Bone marrow (tissue), 2 donors: ENCODE data around the gene PRRX2.

Experiments
- DNase-seq, 2 donors: peaks; one replicate each; lab custom pipeline; 2025; lab: John Stamatoyannopoulos, UW

PRRX2 gene

DNA sequence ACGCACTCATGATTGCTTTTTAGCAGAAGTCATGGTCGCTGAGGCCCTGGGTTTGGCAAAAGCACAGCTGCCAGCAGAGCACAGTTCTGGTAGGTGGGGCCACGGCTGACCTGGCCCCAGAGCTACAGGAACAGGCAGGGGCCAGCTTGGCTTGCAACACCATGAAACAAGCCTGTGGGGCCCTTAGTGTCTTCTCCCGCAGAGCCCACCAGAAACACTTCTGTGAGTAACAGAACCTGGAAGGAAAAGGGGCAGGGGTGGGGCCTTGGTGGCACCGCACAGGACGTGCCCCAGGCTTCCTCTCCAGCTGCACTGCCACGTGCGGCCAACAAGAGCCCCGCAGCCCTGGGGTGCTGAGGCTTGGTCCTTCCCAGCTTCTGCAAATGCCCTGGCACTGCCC, 28.3 kb upstream of the PRRX2 start:
- no peak for DNase-seq

DNA sequence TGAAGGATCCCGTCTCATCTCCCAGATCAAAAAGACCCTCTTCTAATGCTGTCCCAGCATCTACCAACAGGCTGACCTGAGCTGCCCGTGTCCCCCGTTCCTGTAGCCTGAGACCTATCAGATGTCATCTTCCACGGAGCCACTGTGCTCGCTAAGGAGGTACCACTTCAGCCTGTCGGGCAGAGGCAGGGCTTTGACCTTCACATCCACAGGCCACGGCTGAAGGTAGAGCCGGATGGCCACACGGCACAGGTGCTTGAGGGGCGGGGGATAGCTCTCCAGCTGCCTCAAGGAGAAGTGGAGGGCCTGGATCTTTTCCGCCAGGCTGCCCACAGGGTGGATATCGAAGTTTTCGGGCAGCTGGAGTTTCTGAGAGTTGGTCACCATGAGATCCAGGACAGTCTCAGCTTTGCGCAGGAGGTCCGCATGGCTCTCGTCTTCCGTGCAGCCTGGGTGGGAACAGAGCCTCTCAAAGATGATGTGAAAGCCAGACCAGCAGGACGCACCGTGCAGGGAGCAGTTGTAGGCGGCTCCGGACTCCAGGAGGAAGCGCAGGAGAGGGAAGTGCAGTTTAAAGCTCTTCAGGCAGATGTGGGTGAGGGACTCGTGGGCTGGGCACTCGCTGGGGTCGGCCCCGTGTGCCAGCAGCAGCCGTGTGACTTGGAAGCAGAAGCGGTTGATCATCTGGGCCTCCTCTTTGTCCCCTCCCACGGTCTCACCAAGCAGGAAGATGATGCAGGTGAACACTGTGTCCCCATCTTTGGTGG, 27.6 kb upstream of the PRRX2 start:
- no peak for DNase-seq

DNA sequence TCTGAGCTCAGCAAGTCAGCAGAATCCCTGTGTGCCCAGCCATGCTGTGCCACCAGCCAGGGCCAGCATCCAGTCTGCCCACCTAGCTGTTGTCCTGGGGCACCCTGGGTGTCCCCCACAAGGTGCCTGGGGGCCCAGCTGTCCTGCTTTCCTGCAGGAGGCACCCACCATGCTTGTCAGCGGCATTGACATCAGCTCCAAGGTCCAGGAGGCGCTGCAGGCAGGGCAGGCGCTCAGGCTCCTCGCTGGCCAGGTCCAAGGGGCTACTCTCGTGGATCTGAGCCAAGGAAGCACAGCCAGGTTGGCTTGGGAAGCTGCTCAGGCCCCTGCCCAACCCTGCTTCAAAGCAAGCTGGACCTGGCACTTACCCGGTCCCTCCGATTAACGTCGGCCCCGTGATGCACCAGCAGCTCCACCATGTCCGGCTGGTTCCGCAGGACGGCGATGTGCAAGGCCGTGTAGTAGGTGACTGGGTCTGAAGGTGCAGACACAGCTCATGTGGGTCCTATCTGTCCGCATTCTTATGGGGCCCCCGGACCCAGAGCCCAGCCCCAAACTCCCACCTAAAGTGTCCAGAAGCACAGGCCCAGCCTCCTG, 26.3 kb upstream of the PRRX2 start:
- no peak for DNase-seq

DNA sequence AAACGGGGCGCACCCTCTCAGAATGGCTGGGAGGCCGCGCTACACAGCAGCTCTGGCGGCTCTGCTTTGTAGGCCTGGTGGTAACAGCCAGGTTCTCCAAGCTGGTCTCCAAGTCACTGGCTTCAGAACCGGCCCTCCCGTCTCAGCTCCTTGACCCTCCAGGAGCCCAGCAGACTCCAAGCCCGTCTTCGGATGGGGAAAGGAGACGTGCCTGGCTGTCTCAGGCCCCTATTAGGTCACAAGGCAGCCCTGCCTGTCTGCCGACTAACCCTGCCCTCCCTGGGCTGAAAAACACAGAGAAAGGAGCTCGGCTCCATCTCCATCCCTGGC, 25.7 kb upstream of the PRRX2 start:
- no peak for DNase-seq

DNA sequence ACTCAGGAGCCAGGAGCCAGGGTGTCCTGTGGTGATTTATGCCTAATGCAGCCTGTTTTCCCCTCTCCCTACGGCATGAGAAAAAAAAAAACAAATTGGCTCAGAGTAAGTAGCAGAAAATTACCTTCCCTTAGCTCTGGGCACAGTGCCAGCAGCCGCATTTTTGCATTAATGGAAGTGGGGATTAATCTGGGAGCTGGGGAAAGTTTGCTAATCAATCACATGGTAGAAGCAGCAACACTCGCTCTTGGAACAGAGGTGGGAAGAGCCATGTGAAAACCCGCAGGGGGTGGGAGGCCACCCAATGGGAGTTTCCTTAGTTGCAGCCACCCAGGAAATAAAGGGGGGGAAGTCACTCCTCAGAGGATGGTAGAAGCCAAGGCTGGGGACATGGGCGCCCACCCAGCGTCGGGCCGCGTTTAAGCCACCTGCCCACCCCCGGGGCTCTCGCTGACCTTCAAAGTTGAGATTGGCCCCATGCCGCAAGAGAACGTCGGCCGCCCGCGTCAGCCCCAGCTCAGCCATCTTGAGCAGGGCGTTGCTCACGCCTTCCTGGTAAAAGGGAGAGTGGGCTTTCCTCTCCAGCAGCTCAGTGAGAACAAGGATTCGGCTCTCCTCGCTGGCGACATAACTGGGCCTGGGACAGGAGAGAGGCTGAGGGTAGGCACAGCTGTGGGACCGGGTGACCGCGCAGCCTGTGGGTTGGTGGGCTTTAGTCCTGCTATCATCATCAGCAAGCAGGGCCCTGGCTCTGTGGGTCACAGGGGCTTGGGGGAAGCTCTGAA, 25.2 kb upstream of the PRRX2 start:
- DNase-seq, result no peak

DNA sequence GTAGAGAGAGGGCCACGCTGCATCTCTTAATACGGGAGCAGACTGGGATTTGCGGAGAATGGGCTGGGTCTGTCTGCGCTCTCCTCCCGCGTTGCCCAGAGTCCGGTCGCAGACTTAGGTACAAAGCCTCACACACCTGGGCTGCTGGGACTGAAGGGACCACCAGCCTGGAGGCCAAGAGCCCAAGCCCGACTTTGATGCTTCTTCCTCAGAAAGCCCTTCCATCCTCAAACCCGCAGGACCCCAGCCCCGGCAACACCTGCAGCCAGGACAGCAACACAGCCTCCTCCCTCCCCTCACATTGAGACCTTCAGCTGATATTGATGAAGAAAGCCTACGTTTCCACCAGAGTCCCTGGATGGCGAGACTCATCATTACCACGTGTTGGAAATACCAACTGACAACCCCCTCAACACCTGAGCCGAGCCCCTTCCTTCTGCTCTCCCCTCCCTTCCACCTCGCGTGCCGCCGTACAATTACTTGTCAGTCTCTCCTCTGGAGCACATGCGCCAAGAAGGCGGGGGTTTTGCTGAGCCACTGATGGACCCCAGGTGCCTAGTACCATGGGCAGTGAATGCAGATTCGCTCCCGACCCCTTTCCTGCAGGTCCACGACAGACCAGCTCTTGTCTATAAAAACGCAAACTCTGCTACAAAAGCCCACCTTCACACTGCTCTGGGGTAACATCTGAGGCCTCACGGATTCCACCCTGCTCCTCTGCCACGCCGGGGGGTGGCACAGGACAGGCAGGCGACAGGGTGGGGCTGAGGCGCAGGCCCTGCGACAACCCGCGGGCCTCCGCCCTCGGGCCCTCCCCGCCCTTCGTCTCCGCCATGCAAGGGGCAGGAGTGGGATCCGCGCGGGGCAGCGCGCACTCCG, 24.3 kb upstream of the PRRX2 start:
- DNase-seq, result no peak

DNA sequence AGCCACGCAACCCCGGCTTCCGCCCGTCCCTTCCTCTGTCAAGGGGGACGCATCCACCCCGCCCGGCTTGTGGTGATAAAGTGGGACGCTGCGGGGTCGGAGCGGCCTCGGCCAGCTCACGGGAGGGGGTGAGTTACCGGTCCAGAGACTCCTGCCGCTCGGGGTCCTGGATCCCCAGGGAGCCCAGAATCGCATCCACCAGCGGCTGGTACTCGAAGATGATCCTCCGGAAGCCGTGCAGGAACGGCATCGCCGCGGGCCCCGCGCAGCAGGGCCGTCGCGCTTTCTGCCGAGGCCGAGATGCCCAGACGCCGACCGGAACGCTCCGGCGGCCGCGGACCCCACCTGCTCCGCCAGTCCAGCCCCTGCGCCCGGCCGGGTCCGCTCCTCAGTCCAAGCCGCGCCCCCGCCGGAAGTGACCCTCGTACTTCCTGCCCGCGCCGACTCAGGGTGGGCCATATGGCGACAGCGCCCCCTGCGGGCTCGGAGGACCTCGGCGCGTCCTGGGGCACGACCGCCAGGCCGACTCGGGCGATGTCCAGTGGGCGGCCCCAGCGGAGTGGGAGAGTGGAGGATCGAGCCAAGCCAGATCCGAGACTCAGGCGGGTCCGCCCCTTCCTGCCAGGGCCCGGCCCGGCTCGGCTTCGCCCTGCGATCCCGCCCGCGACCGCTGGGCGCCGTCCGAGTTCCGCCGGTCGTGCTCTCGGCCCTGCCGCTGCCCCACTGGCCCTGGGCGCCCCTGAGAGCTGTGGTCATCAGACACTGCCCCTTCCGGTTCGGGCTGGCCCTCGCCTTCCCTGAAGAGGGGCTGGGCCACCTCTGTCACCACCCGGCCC, 23.5 kb upstream of the PRRX2 start, which contains the start of gene ASB6:
Gene ASB6 (minus strand): TSS at position 402 of the 836 bp plus-strand sequence. CDS start 152 bp downstream, at position 250.
- peak; percentile 92 to 95 for DNase-seq

DNA sequence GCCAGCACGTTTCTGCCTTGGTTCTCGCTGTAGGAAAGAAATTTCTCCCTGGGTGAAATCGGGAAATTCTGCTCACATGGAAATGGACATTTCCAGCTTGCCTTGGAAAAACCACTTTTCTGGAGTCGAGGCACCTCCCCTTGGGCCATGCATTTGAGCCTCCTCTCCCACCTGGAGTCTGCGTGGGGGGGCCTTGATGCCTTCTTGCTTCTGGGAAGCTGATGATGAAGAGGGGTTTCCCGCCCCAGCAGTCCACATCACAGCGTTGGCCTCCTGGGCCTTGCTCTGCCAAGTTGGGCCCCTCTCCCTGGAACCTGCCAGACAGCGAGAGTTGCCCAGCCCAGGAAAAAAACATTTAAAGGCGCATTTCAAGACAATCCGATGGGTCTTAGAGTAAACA, 21.7 kb upstream of the PRRX2 start:
- no peak for DNase-seq

DNA sequence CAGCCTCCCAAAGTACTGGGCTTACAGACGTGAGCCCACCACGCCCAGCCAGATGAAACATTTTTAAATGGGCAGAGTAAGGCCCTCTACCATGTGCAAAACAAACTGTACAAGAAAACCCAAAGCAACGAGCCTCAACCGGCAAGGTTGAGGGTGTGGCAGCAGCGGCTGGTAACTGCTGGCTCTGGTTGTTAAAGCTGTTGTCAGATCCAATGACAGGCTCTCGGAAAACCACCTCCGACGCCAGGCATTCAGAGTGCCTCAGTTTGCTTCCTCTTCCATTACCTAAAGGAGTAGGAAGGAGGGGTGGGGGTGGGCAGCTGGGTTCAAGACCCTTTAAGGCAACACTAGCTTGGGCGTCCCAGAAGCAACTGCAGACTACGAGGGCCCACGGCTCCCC, 21.1 kb upstream of the PRRX2 start:
- no peak for DNase-seq

DNA sequence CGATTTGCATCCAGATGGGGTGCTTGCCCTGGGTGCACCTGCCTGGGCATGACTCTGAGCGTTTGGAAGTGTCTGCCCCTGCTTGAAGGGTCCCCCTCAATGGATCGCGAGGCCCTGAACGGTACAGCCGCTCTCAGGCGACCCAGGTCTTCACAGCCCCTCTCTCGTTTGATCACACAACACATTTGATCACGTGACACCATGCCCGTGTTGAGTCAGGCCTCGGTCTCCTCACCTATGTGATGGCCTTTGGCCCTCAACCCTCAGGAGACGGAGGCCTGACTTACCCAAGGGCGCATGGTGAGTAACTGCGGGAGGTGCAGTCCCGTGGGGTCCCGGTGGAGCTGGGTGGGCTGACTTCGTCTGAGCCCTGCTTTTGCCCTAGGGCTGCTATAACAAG, 20.5 kb upstream of the PRRX2 start:
- no peak for DNase-seq

DNA sequence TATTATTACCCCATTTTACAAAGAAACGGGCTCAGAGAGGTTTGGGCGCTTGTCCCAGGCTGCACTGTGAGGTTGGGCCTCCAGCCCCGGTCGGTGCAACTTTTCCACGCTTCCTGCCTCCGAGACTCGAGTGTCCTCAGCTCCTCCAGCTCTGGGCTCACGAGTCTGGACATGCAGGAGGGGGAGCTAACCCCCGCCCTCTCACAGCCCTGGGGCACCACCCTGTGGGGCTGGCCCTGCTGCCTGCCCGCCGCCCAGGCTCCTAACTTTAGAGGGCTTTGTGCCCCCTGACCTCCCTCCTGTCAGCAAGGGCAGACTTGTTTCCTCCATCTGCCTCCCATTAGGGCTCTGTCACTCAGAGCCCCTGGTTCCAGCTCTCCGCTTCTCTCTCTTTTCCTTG, 19.2 kb upstream of the PRRX2 start:
- no peak for DNase-seq

DNA sequence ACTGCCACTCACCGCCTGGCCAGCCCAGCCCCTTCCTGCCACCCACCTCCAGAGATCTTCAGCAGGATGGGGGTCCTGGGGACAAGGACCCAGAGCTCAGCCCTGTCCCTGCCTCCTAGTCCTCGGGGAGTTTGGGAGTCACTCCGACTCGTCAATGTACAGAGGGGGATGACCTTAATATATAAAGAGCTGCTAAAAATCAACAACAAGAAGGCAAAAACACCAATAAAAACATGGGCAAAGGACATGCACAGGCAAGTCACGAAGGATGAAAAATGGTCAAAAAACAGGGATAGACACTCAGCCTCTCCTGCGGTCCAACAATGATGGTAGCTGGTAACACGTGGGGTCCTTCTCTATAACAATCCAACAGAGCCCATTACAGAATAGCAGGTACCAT, 18.8 kb upstream of the PRRX2 start:
- no peak for DNase-seq

DNA sequence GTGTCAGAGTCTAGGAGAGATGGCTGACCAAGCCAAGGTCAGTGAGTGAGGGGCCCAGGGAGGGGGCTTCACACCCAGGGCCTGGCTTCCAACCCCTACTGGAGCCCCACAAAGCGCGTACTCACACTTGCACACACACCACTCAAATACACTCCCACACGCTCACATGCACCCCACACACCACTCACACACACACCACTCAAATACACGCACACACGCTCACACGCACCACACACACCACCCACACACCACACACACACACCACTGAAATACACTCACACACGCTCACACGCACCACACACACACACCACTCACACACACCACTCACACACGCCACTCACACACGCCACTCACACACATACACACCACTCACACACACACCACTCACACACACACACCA, 17.8 kb upstream of the PRRX2 start:
- DNase-seq, result no peak

DNA sequence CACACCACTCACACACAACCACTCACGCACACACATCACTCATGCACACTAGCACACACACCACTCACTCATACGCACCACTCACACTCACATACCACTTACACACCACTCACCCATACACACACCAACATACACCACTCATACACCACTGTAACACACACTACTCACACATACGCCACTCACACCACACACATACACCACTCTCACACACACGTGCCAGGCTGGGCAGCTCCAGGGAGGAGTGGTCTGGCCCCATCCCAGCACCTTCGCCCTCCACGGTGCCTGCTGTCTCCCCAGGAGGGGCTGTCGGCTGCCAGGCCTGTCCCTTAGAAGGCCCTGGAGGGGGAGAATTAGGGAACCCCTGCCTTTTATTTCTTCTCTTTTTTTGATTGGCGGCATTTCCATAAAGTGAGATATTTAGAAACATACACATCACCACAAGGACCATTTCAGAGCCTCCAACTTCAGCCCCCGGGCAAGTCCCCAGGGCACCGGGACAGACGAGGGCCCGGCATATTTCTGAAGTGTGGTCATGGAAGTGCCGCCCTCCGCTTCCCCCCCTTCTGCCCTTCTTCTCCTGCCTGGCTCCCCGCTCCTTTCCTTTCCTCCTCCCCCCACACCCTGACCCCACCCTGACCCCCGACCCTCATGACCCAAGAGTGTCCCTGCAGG, 17.2 kb upstream of the PRRX2 start:
- DNase-seq, result no peak

DNA sequence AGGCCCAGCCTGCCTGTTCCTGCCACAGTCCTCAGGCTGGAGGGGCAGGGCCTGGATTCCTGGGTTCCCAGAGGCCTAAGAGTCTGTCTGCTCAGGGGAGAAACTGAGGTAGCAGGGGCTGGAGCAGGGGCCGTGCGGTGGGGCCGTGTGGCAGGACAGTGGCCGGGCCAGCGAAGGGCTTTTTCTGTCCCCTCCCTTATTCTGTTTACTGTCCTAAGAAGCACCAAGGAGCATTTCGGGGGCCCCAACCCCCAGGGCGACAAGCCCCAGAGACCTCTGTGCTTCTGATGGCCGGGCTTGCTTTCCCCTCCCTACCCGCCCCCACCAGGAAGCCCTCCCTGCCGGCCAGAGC, 16.7 kb upstream of the PRRX2 start:
- DNase-seq, result no peak

DNA sequence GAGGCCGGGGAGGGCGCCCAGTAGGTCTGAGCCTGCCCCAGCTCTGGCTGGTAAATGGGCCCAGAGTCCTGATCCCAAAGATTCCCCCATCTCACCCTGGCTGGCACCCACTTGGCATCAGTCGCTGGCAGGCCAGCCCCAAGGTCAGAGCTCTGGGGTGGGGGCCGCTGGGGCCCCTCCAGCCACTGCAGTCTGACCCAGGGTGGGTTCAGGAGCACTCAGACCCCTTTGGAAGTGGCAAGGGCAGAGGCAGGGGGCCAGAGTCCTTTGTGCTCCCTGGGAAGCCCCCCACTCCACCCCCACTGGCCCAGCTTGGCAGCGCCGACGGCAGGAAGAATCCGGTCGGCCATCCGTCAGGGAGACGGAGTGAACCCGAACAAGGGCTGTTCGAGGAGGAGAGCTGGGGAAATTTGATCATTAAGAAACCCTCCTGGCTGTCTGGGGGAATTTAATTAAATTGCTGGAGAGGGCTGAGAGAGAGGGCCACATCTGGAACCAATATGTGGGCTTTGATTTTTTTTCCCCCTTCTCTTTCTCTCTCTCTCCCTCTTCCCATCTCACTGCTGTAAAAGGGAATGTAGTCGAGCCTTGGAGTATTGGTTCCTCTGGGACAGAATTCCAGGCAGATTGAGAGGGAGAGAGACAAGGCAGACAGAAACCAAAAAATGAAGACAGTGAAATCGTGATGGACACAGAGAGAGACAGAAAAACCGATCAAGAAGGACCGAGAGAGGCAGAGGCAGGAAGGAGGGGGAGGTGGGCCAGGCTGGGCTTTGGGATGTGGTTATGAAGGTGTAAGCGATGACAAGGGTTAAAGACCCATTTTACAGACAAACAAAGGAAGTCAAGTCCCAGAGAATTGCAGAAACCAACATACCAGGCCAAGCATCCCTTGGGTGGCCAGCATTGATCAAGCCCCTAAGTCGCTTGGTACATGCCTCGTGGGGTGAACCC, 15.4 kb upstream of the PRRX2 start:
- no peak for DNase-seq

DNA sequence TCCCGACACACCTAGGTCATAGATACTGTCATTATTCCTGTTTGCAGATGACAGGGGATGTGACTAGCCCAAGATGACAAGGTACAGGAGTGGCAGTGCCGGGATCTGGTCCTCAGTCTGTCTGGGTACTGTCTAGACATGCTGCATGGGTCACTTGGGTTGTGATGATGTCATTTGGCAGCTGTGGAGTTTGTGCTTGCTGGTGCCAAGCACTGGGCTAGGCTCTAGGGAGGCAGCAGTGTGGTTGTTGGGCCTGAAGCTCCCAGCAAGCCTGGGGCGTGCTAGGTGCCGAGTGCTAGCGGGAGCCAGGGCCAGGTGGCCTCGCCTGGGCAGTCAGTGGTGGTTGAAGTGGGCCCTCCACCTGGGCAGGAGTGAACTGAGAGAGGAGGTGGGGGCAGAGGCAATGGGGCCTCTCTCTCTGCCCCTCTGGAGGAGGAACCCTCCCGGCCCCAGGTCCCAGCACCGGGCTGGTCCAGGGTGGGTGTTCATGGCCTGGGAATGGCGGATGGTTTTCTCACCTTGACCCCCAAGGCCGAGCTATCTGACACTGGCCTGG, 14.7 kb upstream of the PRRX2 start:
- no peak for DNase-seq

DNA sequence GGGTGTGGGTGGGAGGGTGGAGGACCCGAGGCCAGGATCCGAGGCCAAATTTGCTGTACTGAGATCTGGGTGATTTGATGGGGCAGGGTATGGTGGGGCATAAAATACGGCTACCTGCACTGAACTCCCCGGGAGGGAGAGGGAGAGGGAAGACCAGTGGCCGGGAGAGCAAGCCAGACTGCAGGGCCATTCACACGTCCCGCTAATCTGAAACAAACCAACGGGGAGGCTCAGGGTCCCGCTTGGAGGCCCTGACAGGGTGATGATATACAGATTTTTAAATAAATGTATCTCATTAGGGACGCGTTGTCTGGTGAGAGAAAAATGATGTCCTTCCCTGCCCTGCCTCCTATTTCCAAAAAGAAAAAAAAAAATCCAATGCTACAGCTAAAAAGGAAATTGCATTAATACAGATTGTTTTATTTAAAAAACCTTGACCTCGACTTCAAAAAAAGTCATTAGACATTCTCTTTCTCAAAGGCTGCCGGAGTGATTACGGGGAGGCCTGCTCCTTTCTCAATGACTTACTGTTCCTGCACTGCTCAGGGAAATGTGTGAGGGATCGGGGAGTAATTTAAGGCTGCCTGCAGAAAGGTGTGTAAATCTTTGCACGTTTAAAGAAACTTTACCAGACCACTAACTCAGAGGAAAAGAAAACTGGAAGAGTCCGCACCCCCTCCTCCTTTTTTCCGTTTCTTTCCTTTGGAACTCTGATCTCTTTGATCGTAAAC, 11.5 kb upstream of the PRRX2 start:
- no peak for DNase-seq
